Measurements from ENCODE around the gene CNOT6L.
A peak's percentile ranks its signal among the peaks of the same experiment; 100 is the strongest.

The CNOT6L gene

DNA sequence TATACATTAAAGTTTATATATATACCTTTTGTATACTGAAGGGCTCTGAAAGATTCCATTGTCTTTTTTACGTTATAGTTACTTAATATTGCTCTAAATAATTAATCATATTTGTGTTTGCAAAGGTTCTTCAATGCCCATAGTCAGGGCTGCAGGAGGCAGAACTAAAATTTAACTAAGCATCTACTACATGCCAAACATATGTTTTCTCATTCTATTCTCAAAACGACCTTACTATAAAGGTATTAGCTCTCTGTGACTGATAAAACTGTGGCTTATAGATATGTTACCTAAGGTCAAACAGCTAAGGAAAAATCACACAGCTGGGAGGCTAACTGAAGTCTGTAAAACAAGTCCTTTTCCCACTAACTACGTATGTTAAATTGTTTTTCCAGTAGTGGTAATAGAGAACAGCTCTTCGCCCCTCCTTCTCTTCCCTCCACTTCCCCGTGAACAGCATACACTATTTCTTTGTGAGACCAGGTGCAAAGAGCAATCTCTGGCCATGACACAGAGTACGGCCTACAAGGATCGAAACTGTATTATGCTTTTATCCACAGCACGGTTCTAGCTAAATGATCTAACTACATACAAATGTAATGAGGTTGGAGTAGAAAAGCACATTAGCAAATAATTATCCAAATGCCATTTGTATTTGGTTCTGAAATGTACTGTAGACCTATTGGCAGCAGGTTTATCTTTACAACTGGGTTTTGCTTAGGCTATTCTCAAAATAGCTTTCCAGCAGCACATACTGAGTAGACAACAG is 1.7 kb downstream of the CNOT6L start:
- H3K4me3 ChIP-seq (IDR thresholded peaks at IDR 0.05; ENCODE audit: insufficient read depth, low read depth, low read length) = no peak overlapping the region
- peaks cover 59% of the 10 kb centered on the region for H3K4me1 ChIP-seq (ENCODE audit: low read depth, poor library complexity, severe bottlenecking)
- H3K9ac ChIP-seq = peak overlapping the region; percentile 88
- peaks cover 76% of the 10 kb centered on the region for H3K79me2 ChIP-seq (ENCODE audit: insufficient read depth, low read depth)
- peak overlapping the region; percentile 99 for H3K4me2 ChIP-seq
- TF ChIP-seq, protein P1, sequence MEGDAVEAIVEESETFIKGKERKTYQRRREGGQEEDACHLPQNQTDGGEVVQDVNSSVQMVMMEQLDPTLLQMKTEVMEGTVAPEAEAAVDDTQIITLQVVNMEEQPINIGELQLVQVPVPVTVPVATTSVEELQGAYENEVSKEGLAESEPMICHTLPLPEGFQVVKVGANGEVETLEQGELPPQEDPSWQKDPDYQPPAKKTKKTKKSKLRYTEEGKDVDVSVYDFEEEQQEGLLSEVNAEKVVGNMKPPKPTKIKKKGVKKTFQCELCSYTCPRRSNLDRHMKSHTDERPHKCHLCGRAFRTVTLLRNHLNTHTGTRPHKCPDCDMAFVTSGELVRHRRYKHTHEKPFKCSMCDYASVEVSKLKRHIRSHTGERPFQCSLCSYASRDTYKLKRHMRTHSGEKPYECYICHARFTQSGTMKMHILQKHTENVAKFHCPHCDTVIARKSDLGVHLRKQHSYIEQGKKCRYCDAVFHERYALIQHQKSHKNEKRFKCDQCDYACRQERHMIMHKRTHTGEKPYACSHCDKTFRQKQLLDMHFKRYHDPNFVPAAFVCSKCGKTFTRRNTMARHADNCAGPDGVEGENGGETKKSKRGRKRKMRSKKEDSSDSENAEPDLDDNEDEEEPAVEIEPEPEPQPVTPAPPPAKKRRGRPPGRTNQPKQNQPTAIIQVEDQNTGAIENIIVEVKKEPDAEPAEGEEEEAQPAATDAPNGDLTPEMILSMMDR (conservative IDR thresholded peaks at IDR 0.05; ENCODE audit: low read depth, low read length) = no peak
- H2AFZ ChIP-seq (ENCODE audit: low read depth) = 0 out of 2 replicates have a peak overlapping the region, but pooled peaks have one; percentile 1
- H3K36me3 ChIP-seq (ENCODE audit: insufficient read depth) = no peaks in the 10 kb centered on the region
- H3K27me3 ChIP-seq (ENCODE audit: insufficient read depth, low read depth) = no peaks in the 10 kb centered on the region
- H4K20me1 ChIP-seq (ENCODE audit: insufficient read depth) = 0 out of 2 replicates have a peak, but pooled peaks cover 4% of the 10 kb centered on the region
- H3K27ac ChIP-seq = peak overlapping the region; percentile 95

DNA sequence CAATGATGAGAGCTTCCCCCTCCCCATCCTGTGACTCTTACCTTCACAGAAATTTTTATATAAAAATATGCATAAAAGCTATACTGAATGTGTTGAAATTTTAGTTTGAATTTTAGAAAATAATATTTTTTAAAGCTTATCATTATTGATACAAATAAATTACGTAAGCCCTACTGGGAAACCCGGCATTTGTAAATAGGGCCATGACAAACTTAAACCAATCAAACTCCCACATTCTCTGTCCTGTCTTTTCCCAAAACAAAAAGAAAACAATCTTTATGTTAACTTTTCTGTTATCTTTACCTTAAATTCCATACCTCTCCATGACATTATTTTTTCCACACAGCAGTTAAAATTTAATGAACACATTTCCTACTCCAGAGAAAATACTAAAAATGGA is 2.6 kb downstream of the CNOT6L start:
- H3K4me3 ChIP-seq (IDR thresholded peaks at IDR 0.05; ENCODE audit: insufficient read depth, low read depth, low read length) = no peak overlapping the region
- H3K4me2 ChIP-seq = peak overlapping the region; percentile 99

DNA sequence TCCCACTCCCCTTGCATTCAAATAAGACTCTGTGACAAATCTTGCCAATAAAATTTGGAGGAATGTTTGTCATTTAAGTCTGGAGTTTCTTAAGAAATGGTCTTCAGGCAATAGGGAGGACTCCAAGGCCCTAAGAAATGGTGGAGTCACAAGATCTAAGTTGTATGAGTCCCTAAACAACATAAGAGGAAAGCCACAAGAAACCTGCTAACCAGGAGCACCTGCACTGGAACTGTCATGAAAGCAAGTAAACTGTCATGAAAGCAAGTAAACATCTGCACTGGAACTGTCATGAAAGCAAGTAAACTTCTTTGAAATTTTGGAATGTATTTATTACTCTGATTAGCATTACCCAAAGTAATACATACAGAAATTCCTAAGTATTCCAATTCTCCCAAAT is 3.5 kb downstream of the CNOT6L start:
- Histone ChIP-seq H4K20me1 (ENCODE audit: insufficient read depth) (0 out of 2 replicates have a peak, but pooled peaks cover 8% of the 10 kb centered on the region), H3K9ac (peak overlapping the region; percentile 88), H3K4me3 (IDR thresholded peaks at IDR 0.05; ENCODE audit: insufficient read depth, low read depth, low read length) (peak overlapping the region; percentile 37), H3K27me3 (ENCODE audit: insufficient read depth, low read depth) (no peaks in the 10 kb centered on the region), H3K27ac (peak overlapping the region; percentile 95), H3K4me2 (peak overlapping the region; percentile 99), H3K79me2 (ENCODE audit: insufficient read depth, low read depth) (peaks cover 85% of the 10 kb centered on the region), H3K4me1 (ENCODE audit: low read depth, poor library complexity, severe bottlenecking) (peaks cover 54% of the 10 kb centered on the region), H2AFZ (ENCODE audit: low read depth) (no peak overlapping the region), H3K36me3 (ENCODE audit: insufficient read depth) (no peaks in the 10 kb centered on the region)
- TF ChIP-seq, protein P1 (conservative IDR thresholded peaks at IDR 0.05; ENCODE audit: low read depth, low read length) = no peak

More for the DNA sequence above, 2.6 kb downstream of the CNOT6L start:
- H3K36me3 ChIP-seq (ENCODE audit: insufficient read depth) = no peaks in the 10 kb centered on the region
- H3K79me2 ChIP-seq (ENCODE audit: insufficient read depth, low read depth) = peaks cover 76% of the 10 kb centered on the region
- 0 out of 2 replicates have a peak, but pooled peaks cover 8% of the 10 kb centered on the region for H4K20me1 ChIP-seq (ENCODE audit: insufficient read depth)
- TF ChIP-seq, protein P1 (conservative IDR thresholded peaks at IDR 0.05; ENCODE audit: low read depth, low read length) = no peak
- no peaks in the 10 kb centered on the region for H3K27me3 ChIP-seq (ENCODE audit: insufficient read depth, low read depth)
- no peak overlapping the region for H2AFZ ChIP-seq (ENCODE audit: low read depth)
- H3K4me1 ChIP-seq (ENCODE audit: low read depth, poor library complexity, severe bottlenecking) = peaks cover 58% of the 10 kb centered on the region
- H3K27ac ChIP-seq = peak overlapping the region; percentile 95
- peak overlapping the region; percentile 88 for H3K9ac ChIP-seq

DNA sequence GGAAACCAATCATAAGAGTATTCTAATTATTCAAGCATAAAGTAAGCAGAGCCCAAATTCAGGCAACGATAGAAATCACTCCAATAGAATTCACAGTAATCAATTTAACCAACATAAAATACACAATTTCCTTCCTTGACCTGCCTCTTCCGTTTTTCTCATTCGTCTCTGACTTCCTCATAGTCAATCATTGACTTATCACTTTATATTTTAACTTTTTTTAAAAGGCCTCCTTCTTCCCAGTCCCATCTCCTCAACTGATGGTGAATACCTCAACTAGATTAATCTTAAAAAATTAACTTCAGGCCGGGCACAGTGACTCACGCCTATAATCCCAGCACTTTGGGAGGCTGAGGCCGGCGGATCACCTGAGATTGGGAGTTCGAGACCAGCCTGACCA is 13.3 kb downstream of the CNOT6L start:
- Histone ChIP-seq H3K79me2 (ENCODE audit: insufficient read depth, low read depth) (peaks cover 100% of the 10 kb centered on the region), H3K27ac (no peak overlapping the region), H3K9ac (no peak overlapping the region), H3K4me1 (ENCODE audit: low read depth, poor library complexity, severe bottlenecking) (peaks cover 34% of the 10 kb centered on the region), H3K4me2 (no peak overlapping the region), H2AFZ (ENCODE audit: low read depth) (no peak overlapping the region), H3K4me3 (IDR thresholded peaks at IDR 0.05; ENCODE audit: insufficient read depth, low read depth, low read length) (no peak overlapping the region), H4K20me1 (ENCODE audit: insufficient read depth) (peaks cover 51% of the 10 kb centered on the region), H3K36me3 (ENCODE audit: insufficient read depth) (no peaks in the 10 kb centered on the region), H3K27me3 (ENCODE audit: insufficient read depth, low read depth) (no peaks in the 10 kb centered on the region)
- TF ChIP-seq, protein P1 (conservative IDR thresholded peaks at IDR 0.05; ENCODE audit: low read depth, low read length) = no peak

All from KMS-11 (cell line).